Measurements from ENCODE around the gene PRKAB2. TPM values are rescaled to one million over a fixed set of nuclear protein-coding genes. Genes with fewer than 3 reads are reported as not detected.
"Not testable (repeated sequence)": the region's sequence is repeated elsewhere in the genome, so short reads cannot be mapped to it uniquely, and the experiment has no call there.

The PRKAB2 gene
- total RNA-seq, 1 donor from 2014 or later = 49.0 TPM

DNA sequence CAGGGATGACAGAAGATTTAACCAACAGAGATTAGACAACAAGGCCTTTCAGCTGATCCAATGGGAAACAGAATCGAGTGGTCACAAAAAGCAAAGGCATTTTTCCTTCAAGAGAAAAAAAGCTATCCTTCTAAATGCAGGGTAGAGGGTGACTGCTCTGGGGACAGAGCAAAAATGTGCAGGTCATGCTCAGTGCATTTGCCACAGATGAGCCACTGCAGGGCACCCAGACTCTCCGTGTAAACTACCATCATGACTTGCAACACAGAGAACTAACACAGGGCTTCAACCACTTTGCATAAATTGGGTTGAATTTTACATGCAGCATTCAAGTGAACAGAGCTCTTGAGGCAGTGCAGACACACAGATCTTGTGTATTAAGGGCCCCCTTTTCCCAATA is 56.8 kb downstream of the PRKAB2 start:
- Histone ChIP-seq H3K9me3 (ENCODE audit: insufficient read depth, low read depth, low read length) (no peaks in the 10 kb centered on the region), H3K4me2 (ENCODE audit: low read length) (no peak overlapping the region), H3K4me1 (ENCODE audit: insufficient read depth, low read length) (no peaks in the 10 kb centered on the region), H3K27ac (ENCODE audit: low read depth, low read length) (no peak overlapping the region), H3K4me3 (ENCODE audit: insufficient read depth, low read depth, low read length) (no peak overlapping the region), H3K27me3 (ENCODE audit: insufficient read depth, low read length) (no peaks in the 10 kb centered on the region), H3K9ac (ENCODE audit: low read length) (no peak overlapping the region), H2AFZ (ENCODE audit: low read depth, low read length) (no peak overlapping the region), H3K36me3 (ENCODE audit: insufficient read depth, low read length) (no peaks in the 10 kb centered on the region), H3K79me2 (ENCODE audit: insufficient read depth, low read length) (no peaks in the 10 kb centered on the region), H4K20me1 (ENCODE audit: insufficient read depth, low read length) (no peaks in the 10 kb centered on the region)
- Mint-ChIP-seq H3K9me3 (ENCODE audit: unreplicated experiment) (peaks cover 4% of the 10 kb centered on the region), H3K36me3 (ENCODE audit: low read depth, unreplicated experiment) (no peaks in the 10 kb centered on the region), H3K27me3 (ENCODE audit: low read depth, unreplicated experiment) (peaks cover 11% of the 10 kb centered on the region), H3K4me3 (ENCODE audit: unreplicated experiment) (no peak overlapping the region), H3K4me1 (ENCODE audit: low read depth, unreplicated experiment) (no peaks in the 10 kb centered on the region), H3K27ac (ENCODE audit: unreplicated experiment) (no peak overlapping the region)
- TF ChIP-seq EZH2 (IDR thresholded peaks at IDR 0.05; ENCODE audit: insufficient read depth, low read length) = no peak
- TF ChIP-seq, protein P1, sequence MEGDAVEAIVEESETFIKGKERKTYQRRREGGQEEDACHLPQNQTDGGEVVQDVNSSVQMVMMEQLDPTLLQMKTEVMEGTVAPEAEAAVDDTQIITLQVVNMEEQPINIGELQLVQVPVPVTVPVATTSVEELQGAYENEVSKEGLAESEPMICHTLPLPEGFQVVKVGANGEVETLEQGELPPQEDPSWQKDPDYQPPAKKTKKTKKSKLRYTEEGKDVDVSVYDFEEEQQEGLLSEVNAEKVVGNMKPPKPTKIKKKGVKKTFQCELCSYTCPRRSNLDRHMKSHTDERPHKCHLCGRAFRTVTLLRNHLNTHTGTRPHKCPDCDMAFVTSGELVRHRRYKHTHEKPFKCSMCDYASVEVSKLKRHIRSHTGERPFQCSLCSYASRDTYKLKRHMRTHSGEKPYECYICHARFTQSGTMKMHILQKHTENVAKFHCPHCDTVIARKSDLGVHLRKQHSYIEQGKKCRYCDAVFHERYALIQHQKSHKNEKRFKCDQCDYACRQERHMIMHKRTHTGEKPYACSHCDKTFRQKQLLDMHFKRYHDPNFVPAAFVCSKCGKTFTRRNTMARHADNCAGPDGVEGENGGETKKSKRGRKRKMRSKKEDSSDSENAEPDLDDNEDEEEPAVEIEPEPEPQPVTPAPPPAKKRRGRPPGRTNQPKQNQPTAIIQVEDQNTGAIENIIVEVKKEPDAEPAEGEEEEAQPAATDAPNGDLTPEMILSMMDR (IDR thresholded peaks at IDR 0.05; ENCODE audit: insufficient read depth, low read depth, low read length) = no peak
- FAIRE-seq (no peak), DNase-seq (ENCODE audit: low read depth) (no peak)

DNA sequence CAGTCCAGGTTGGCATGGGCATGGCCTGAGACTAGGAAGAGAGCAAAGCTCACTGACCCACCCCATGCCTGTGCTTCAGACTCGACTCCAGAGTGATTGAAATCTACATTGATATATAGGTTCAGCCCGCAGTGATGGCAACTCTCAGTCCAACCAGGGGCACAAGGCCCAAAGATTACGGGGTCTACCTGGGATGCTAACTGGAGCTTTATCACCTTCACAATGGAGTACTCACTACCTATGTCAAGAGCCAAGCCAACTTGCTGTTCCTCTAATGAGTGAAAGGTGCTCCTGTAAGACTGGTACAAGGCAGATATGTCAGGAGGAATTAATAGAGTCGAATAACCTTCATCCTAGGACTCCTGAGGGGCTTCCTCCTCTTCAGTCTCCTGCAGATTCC is 57.2 kb downstream of the PRKAB2 start:
- H4K20me1 ChIP-seq (ENCODE audit: insufficient read depth, low read length); H3K4me3 ChIP-seq (ENCODE audit: insufficient read depth, low read depth, low read length); H3K27me3 ChIP-seq (ENCODE audit: insufficient read depth, low read length); H3K4me3 Mint-ChIP-seq (ENCODE audit: unreplicated experiment); H3K4me1 ChIP-seq (ENCODE audit: insufficient read depth, low read length); DNase-seq (ENCODE audit: low read depth); H3K9me3 Mint-ChIP-seq (ENCODE audit: unreplicated experiment); FAIRE-seq; H3K36me3 ChIP-seq (ENCODE audit: insufficient read depth, low read length); H2AFZ ChIP-seq (ENCODE audit: low read depth, low read length); H3K9ac ChIP-seq (ENCODE audit: low read length); H3K79me2 ChIP-seq (ENCODE audit: insufficient read depth, low read length); H3K9me3 ChIP-seq (ENCODE audit: insufficient read depth, low read depth, low read length); H3K27ac ChIP-seq (ENCODE audit: low read depth, low read length); H3K4me1 Mint-ChIP-seq (ENCODE audit: low read depth, unreplicated experiment); H3K36me3 Mint-ChIP-seq (ENCODE audit: low read depth, unreplicated experiment); H3K27ac Mint-ChIP-seq (ENCODE audit: unreplicated experiment); H3K4me2 ChIP-seq (ENCODE audit: low read length): not testable (repeated sequence)
- peaks cover 11% of the 10 kb centered on the region for H3K27me3 Mint-ChIP-seq (ENCODE audit: low read depth, unreplicated experiment)

DNA sequence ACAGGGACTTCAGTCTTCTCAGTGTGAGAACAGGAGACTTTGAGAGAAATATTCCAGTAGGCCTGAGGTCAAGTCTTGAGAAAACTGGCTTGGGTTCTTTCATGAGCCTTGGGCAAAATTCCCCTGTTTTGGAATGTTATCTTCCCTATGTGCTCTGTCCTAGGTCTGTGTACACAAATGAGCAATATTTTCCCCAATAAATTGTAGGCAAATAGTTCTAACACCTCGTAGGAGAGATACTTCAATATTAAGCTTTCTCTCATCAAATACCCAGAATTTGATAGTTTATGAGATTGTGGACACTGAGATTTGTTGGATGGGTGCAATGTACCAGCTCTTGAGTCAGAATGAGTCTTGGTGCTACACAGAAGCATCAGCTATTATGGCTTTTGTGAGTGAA is 57.9 kb downstream of the PRKAB2 start:
- H3K4me3 Mint-ChIP-seq (ENCODE audit: unreplicated experiment); H3K36me3 Mint-ChIP-seq (ENCODE audit: low read depth, unreplicated experiment); H3K4me1 Mint-ChIP-seq (ENCODE audit: low read depth, unreplicated experiment); H3K27ac ChIP-seq (ENCODE audit: low read depth, low read length); H2AFZ ChIP-seq (ENCODE audit: low read depth, low read length); H3K4me1 ChIP-seq (ENCODE audit: insufficient read depth, low read length); FAIRE-seq; H3K9me3 ChIP-seq (ENCODE audit: insufficient read depth, low read depth, low read length); H3K4me3 ChIP-seq (ENCODE audit: insufficient read depth, low read depth, low read length); H3K36me3 ChIP-seq (ENCODE audit: insufficient read depth, low read length); H3K9me3 Mint-ChIP-seq (ENCODE audit: unreplicated experiment); H4K20me1 ChIP-seq (ENCODE audit: insufficient read depth, low read length); DNase-seq (ENCODE audit: low read depth); H3K27ac Mint-ChIP-seq (ENCODE audit: unreplicated experiment); H3K9ac ChIP-seq (ENCODE audit: low read length); H3K4me2 ChIP-seq (ENCODE audit: low read length); H3K79me2 ChIP-seq (ENCODE audit: insufficient read depth, low read length); H3K27me3 ChIP-seq (ENCODE audit: insufficient read depth, low read length): not testable (repeated sequence)
- H3K27me3 Mint-ChIP-seq (ENCODE audit: low read depth, unreplicated experiment) = peaks cover 16% of the 10 kb centered on the region

Data from astrocyte (in vitro differentiated cells and primary cell).